Spinal cord (tissue), 10 donors: Measurements from ENCODE around the gene STK39. TPM values are rescaled to one million over a fixed set of nuclear protein-coding genes. Genes with fewer than 3 reads are reported as not detected.

ENCODE experiments used
- DNase-seq, 6 donors: peaks; one replicate each; pipeline versions ENCODE4 v3.0.0 to v3.0.0-alpha.2; 2013 to 2015; ENCODE audit warnings: low spot score in 6 of 6, low read depth in 4 of 6
- H3K27ac ChIP-seq: one replicate; pipeline ENCODE4 v1.5.1; 2013; ENCODE audit warnings: low read depth, low read length, control low read depth
- H3K27me3 ChIP-seq: one replicate; pipeline ENCODE4 v1.6.1; 2013; ENCODE audit warnings: low read length; ENCODE audit not compliant: control insufficient read depth, insufficient read depth
- H3K36me3 ChIP-seq: one replicate; pipeline ENCODE4 v1.6.1; 2013; ENCODE audit warnings: low read length; ENCODE audit not compliant: control insufficient read depth, insufficient read depth
- H3K4me1 ChIP-seq: one replicate; pipeline ENCODE4 v1.6.1; 2013; ENCODE audit warnings: low read length; ENCODE audit not compliant: control insufficient read depth, insufficient read depth
- H3K4me3 ChIP-seq: one replicate; pipeline ENCODE4 v1.5.1; 2013; ENCODE audit warnings: low read depth, low read length, control low read depth
- H3K9me3 ChIP-seq: one replicate; pipeline ENCODE4 v1.6.1; 2013; ENCODE audit warnings: low read length; ENCODE audit not compliant: control insufficient read depth, insufficient read depth
- WGBS: methylation state at CpG from one replicate; pipeline ENCODE4 v1.1.5; 2013; ENCODE audit warnings: missing lambda C conversion rate; ENCODE audit not compliant: insufficient coverage; 5-methylcytosine and 5-hydroxymethylcytosine counted together
- polyA plus RNA-seq, 2 donors: library from polyadenylated mRNA; unstranded; fragments of 120-200 nt; gene quantifications; one replicate each; pipeline ENCODE4 v1.2.1, GENCODE V29; 2013; ENCODE audit not compliant: insufficient read length in 2 of 2
- total RNA-seq, 2 donors: library from RNA; depleted of rRNA in 1 of 2; stranded (reverse); fragments of 120-200 nt in 1 of 2; fragments of >200 nt in 1 of 2; gene quantifications; one replicate each; pipeline versions ENCODE4 v1.2.3 to v1.2.4, GENCODE V29; 2013 to 2014
- donor health status: healthy.

Gene STK39
- total and polyA plus RNA-seq, 4 donors: 51.1 to 75.5 (median 57.7) TPM

GRCh38 chr2:167941604-167942003, 305.8 kb downstream of the STK39 start:
- H3K4me3 ChIP-seq: no peak overlapping the region
- no peak for DNase-seq
- WGBS: 92% methylated on average over 6 of the region's 9 CpGs

GRCh38 chr2:167940734-167941507, 306.5 kb downstream of the STK39 start:
- peak in 1 of 6 donors; percentile 43 for DNase-seq
- 92% methylated on average over 4 of the region's 11 CpGs for WGBS
- no peaks in the 10 kb centered on the region for H3K9me3 ChIP-seq
- H3K27ac ChIP-seq: no peak overlapping the region
- no peaks in the 10 kb centered on the region for H3K36me3 ChIP-seq
- no peaks in the 10 kb centered on the region for H3K27me3 ChIP-seq
- no peak overlapping the region for H3K4me3 ChIP-seq
- no peaks in the 10 kb centered on the region for H3K4me1 ChIP-seq

More at GRCh38 chr2:167941604-167942003, 305.8 kb downstream of the STK39 start:
- Histone ChIP-seq H3K27me3 (no peaks in the 10 kb centered on the region), H3K9me3 (no peaks in the 10 kb centered on the region), H3K27ac (no peak overlapping the region), H3K36me3 (no peaks in the 10 kb centered on the region), H3K4me1 (no peaks in the 10 kb centered on the region)

GRCh38 chr2:167940346-167940725, 307.1 kb downstream of the STK39 start:
- 67% methylated on average over 1 of the region's 3 CpGs for WGBS
- Histone ChIP-seq H3K4me1 (no peaks in the 10 kb centered on the region), H3K36me3 (no peaks in the 10 kb centered on the region), H3K27ac (no peak overlapping the region), H3K4me3 (no peak overlapping the region), H3K27me3 (no peaks in the 10 kb centered on the region), H3K9me3 (no peaks in the 10 kb centered on the region)
- peak in 1 of 6 donors; percentile 41 for DNase-seq

GRCh38 chr2:167939514-167940345, 307.7 kb downstream of the STK39 start:
- no peak for DNase-seq
- Histone ChIP-seq H3K27ac (no peak overlapping the region), H3K4me1 (no peaks in the 10 kb centered on the region), H3K4me3 (no peak overlapping the region), H3K36me3 (no peaks in the 10 kb centered on the region), H3K9me3 (no peaks in the 10 kb centered on the region), H3K27me3 (no peaks in the 10 kb centered on the region)
- WGBS: 94% methylated on average over 2 of the region's 5 CpGs

- H3K27me3 ChIP-seq: no peaks in the 10 kb centered on the region
- WGBS: no CpG with 5 or more reads among the region's 1 CpG
- H3K9me3 ChIP-seq: no peaks in the 10 kb centered on the region
- no peaks in the 10 kb centered on the region for H3K36me3 ChIP-seq
- H3K4me1 ChIP-seq: no peaks in the 10 kb centered on the region
- H3K27ac ChIP-seq: no peak overlapping the region
- DNase-seq: no peak
- no peak overlapping the region for H3K4me3 ChIP-seq
Observed at GRCh38 chr2:167937403-167937802, 310.0 kb downstream of the STK39 start.

GRCh38 chr2:167935803-167936110, 311.6 kb downstream of the STK39 start:
- H3K4me1 ChIP-seq: no peaks in the 10 kb centered on the region
- H3K9me3 ChIP-seq: no peaks in the 10 kb centered on the region
- 70% methylated on average over 3 of the region's 4 CpGs for WGBS
- DNase-seq: no peak
- no peak overlapping the region for H3K4me3 ChIP-seq
- no peaks in the 10 kb centered on the region for H3K36me3 ChIP-seq
- H3K27me3 ChIP-seq: no peaks in the 10 kb centered on the region
- no peak overlapping the region for H3K27ac ChIP-seq

- Histone ChIP-seq H3K27ac (no peak overlapping the region), H3K4me1 (no peaks in the 10 kb centered on the region), H3K36me3 (no peaks in the 10 kb centered on the region), H3K9me3 (no peaks in the 10 kb centered on the region), H3K4me3 (no peak overlapping the region), H3K27me3 (no peaks in the 10 kb centered on the region)
- DNase-seq: no peak
- WGBS: 100% methylated on average over 3 of the region's 4 CpGs
Observed at GRCh38 chr2:167933097-167933814, 314.1 kb downstream of the STK39 start.

- no peak overlapping the region for H3K27ac ChIP-seq
- no peak for DNase-seq
- no peaks in the 10 kb centered on the region for H3K36me3 ChIP-seq
- no peak overlapping the region for H3K4me3 ChIP-seq
- no peaks in the 10 kb centered on the region for H3K4me1 ChIP-seq
- no CpG with 5 or more reads among the region's 4 CpGs for WGBS
- no peaks in the 10 kb centered on the region for H3K9me3 ChIP-seq
- no peaks in the 10 kb centered on the region for H3K27me3 ChIP-seq
Observed at GRCh38 chr2:167932123-167932693, 315.2 kb downstream of the STK39 start.

- DNase-seq: peak in 1 of 6 donors; percentile 53
- Histone ChIP-seq H3K27me3 (no peaks in the 10 kb centered on the region), H3K9me3 (no peaks in the 10 kb centered on the region), H3K4me3 (no peak overlapping the region), H3K27ac (no peak overlapping the region), H3K36me3 (no peaks in the 10 kb centered on the region), H3K4me1 (no peaks in the 10 kb centered on the region)
- WGBS: 85% methylated on average over 1 of the region's 3 CpGs
Observed at GRCh38 chr2:167929484-167929883, 317.9 kb downstream of the STK39 start.
